GM04503 (cell line): Measurements from ENCODE around the gene TEKTIP1.

Source experiments
- DNase-seq: peaks from one replicate; pipeline ENCODE4 v3.0.0-alpha.2; 2012; ENCODE audit warnings: low read depth

TEKTIP1 gene

GRCh38 chr19:3538258-3538929, 580 bp upstream of the TEKTIP1 start:
- no peak for DNase-seq

DNA sequence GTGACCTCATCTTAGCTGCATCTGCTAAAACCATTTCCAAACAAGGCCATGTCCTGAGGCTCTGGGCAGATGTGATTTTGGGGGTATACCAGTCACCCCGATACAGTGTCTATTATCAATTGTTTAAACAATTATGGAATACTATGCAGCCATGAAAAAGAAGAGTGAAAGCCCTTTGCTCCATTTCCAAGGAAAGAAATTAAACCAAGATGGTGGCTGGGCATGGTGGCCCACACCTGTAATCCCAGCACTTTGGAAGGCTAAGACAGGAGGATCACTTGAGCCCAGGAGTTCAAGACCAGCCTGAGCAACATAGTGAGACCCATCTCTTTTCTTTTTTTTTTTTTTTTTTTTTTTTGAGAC, 763 bp downstream of the TEKTIP1 start:
- DNase-seq: no peak

DNA sequence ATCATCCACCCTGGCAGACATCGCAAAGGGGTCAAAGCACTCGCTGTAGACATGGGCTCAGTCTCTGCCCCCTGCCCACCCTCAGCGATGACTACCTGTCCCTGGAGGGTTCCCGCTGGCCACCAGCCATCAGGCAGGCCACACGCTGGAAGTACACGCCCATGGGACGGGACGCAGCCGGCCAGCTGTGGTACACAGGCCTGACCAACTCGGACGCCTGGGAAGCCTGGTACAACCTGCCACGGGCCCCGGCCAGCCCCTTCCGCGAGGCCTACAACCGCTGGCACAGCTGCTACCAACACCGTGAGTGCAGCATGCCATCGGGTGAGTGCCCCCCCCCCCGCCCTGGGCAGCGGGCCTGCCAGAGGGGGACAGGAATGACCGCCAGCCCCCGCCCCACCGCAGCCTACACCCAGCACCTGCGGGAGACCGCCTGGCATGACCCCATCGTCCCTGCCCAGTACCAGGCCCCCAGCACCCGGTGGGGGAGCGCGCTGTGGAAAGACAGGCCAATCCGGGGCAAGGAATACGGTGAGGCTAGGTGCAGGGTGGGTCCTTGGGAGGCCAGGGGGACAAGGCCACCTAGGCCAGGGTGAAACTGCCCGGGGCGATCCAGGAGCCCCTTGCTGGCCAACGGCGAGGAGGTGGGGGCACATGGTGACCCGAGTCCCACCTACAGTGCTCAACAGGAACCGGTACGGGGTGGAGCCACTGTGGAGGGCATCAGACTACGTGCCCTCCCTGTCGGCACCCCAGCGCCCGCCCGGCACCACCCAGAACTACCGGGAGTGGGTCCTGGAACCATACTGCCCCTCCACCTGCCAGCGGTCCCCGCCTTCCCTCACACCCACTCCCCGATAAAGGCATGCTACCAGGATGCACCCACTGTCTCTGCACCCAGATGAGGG, 4.4 kb downstream of the TEKTIP1 start:
- DNase-seq: no peak

DNA sequence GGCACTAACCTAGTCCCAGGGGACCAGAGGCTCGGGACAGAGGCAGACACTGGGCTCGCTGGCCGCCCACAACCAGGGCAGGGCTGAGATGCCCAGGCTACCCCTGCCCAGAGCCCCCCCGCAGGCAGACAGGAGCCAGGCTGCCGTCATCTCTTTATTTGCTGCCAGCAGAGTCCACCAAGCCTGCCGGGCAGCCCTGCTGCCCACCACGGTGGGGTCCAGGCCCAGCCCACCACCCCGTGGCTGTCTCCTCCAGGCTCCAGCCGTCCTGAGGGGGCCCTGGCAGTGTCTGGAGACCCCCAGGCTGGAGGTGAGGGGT, 5.0 kb downstream of the TEKTIP1 start:
- DNase-seq: no peak

DNA sequence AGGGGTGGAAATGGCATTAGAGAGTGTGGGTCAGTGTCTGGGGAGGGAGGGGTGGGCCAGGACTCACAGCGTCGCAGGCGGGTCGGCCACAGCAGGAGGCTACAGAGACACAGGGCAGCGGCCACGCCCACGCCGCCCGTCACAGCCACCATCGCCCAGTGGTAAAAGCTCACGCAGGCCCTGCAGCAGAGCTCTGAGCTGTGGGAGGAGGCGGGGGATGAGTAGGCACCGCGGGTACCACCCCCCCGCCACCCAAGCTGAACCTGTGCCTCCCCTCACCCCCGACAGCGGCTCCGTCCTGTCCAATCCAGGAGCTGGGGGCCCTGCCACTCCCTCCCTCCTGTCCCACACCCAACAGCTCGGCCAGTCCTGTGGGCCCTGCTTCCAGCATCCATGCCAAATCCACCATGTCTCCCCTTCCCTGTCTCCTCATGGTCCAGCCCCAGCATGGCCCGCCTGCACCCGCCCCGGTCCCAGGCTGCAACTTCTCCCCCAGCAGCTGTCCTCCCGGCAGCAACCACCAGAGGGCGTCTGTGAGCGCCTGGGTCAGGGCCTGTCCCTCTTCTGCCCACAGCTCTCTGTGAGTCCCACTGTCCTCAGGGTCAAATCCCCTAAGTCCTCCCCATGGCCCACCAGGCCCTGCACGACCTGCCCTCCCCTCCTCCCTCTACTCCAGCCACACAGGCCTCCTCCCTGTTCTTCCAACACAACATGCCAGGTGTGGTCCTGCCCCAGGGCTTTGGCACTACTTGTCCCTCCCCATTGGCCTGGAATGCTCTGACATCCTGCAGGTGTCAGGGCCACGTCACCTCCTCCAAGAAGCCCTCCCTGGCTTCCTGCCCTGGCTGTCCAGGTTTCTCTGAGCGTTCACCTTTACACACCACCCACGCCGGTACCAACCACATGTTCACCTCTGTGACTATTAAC, 6.0 kb downstream of the TEKTIP1 start:
- no peak for DNase-seq

GRCh38 chr19:3545669-3546034, 6.7 kb downstream of the TEKTIP1 start:
- DNase-seq: no peak

- DNase-seq: no peak
These were observed 7.1 kb downstream of the TEKTIP1 start for GRCh38 chr19:3546119-3546518.

- DNase-seq: no peak
These were observed 8.3 kb downstream of the TEKTIP1 start for GRCh38 chr19:3547301-3547731.

DNA sequence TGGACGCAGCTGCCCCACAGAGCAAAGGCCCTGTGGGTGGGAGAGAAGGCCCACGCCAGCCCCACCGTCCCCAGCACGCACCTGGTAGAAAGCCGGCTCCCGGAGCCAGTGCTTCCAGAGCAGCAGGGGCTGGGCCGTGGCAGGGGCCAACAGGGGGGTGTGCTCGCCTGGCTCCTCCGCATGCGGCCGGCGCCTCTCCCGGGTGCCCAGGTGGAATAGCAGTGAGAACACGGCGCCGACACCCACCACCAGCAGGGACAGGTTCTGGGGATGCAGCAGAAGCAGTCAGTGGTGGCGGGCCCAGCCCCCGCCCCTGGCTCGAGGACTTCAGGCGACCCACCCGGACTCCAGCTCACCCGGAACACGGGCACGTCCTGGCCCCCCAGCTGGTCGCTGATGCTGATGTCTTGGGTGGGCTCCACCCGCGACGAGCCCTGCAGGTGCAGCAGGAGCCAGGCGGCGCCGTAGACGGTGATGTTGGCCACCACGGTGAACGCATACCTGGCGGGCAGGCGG, 8.9 kb downstream of the TEKTIP1 start:
- DNase-seq: no peak

GRCh38 chr19:3548606-3549005, 9.6 kb downstream of the TEKTIP1 start:
- no peak for DNase-seq

DNA sequence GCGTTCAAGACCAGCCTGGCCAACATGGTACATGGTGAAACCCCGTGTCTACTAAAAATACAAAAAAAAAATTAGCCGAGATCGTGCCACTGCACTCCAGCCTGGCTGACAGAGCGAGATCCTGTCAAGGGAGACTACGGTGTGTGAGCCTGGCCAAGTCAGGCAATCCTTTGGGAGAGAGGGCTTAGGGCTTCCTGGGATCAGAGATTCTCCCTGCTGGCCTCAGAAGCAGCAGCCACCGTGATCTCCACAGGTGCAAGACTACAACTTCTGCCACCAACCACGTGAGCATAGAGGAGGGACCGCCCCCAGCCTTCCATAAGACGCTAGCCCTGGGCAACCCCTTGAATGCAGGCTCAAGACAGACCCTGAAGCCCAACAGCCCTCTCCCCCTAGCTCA, 10.8 kb downstream of the TEKTIP1 start:
- DNase-seq: no peak

GRCh38 chr19:3550947-3551791, 12.2 kb downstream of the TEKTIP1 start:
- DNase-seq: no peak

- no peak for DNase-seq
These were observed 12.8 kb downstream of the TEKTIP1 start for GRCh38 chr19:3551792-3552095.

DNA sequence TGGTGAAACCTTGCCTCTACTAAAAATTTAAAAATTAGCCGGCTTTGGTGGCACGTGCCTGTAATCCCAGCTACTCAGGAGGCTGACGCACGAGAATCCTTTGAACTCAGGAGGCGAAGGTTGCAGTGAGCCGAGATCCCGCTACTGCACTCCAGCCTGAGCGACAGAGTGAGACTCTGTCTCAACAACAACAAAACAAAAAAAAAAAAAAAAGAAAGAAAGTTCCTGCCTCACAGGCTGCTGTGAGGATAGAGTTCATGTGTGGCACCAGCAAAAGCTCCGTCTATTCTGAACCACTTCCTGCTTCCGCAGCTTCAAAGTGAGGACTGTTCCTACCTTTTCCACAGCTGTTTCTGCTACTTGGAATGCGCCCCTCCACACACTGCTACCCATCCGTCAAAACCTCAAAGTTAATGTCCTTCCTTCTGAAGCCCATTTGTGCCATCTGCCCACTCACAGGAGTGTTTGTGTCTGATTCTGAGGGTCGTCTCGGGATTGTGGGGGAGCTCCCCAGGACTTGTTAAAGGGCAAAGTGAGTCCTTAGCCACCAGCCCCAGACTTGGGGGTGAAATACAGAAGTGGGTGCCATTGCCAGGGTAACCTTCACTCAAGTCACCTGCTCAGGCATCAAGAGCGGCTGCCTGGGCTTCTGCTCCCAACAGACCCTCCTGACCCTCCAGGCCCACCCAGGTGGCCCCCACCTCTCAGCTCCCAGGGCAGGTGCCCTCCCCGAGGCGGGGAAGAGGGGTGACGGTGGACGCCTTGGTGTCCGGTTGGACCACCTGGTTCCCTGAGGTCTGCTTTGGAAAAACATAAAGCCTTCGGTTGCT, 15.5 kb downstream of the TEKTIP1 start:
- no peak for DNase-seq

DNA sequence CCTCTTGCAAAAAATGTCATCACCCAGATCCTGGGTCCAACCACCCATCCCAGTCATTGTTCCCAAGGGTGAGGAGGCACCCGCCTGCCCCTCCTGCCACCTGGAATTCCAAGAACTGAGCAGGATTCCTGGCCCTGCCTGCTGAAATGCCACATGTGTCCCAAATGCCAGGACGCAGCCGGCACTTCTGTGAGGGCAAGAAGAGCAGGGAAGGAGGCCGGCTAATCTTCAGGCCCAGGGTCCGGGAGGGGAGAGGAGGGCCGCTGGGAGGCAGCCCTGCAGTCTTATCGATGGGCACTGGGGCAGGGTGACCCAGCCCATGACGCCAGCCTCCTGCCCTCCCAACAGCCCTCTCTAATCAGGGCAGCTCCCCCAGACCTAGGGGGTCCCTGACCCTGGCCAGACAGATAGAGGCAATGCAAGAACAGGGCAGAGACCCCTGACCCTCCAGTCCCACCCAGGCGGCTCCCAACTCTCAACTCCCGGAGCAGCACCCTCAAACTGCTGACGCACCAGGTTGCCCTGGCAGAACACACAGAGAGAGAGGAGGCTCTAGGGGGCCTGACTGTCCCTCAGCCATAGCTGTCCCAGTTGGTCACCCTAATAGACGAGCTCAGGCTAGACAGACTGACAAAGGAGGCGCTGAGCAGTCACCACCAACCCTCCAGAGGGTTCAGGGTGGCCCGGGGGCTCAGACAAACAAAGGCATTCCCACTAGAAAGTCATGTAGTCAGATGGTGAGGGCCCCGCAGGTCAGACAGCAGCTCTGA, 16.9 kb downstream of the TEKTIP1 start:
- DNase-seq: no peak

DNA sequence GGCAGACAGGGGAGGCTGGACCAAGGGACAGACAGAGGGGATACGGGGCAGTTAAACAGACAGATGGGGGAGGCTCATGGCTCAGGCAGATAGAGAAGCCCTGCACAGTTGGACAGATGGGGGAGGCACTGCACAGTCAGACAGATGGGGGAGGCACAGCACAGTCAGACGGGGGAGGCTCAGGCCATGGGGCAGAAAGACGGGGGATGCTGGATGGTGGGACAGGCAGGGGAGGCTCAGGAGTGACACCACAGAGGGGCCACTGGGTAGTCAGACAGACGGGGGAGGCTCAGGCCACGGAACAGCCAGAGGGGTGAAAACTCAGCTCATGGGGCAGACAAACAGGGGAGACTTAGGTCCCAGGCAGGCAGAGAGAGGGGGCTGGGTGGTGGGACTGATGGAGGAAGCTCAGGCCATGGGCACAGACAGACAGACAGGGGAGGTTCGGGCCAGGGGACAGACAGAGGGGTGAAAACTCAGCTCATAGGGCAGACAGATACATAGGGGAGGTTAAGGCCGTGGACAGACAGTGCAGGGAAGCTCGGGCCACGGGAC, 17.5 kb downstream of the TEKTIP1 start:
- no peak for DNase-seq

- DNase-seq: no peak
These were observed 18.0 kb downstream of the TEKTIP1 start for GRCh38 chr19:3556978-3557460.

DNA sequence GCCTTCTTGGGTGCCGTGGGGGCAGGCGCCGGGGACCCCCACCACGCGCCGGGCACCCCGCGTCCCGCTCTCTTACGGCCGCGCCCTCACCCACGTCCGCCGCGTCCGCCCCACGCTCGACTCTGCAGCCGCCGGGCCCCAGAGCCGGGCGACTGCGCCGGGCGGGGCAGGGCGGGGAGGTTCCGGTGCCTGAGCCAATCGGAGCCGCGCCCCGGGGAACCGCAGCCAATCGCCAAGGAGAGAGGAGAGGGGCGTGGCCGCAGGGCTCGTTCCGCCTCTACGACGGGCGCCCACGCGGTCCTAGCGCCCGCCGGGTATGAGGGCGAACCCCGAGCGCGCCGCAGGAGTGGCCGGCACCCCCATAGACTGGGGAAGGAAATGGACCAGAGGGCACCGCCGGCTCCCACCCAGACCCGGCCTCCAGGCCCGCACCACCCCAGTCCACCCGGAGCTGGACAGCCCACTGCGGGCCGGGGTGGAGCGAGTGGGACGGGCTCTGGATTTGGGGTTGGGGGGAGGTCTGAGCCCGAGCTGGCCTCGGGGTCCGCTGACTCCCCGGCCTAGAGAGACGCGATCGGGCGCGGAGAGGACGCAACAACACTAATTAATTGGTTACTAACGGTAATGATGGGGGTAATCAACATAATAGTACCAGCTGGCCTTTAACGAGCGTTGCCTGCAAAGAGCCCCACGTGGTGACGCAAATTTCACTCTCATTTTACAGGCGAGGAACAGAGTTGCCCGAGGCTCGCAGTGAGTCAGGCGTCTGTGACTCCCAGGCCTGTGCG, 18.7 kb downstream of the TEKTIP1 start, which contains the start of gene MFSD12:
MFSD12 (minus strand) TSS at position 126 of the 788 bp plus-strand sequence. CDS start 183 bp downstream, outside the sequence.
- DNase-seq: peak; percentile 51
